HG03575 (cell line): ENCODE results near the gene CKAP5.
"Not testable (repeated sequence)": the region's sequence is repeated elsewhere in the genome, so short reads cannot be mapped to it uniquely, and the experiment has no call there.

ENCODE experiments used
- ATAC-seq: cut with Tn5 transposase; IDR thresholded peaks from one replicate; pipeline ENCODE4 v1.9.1; 2021; ENCODE audit not compliant: unreplicated experiment, insufficient number of reproducible peaks, low FRiP score; ENCODE audit errors: extremely low read depth

Gene CKAP5

GRCh38 chr11:46800177-46800576 lies 45.9 kb downstream of the CKAP5 start:
- ATAC-seq = no peak

- not testable (repeated sequence) for ATAC-seq
Measured at GRCh38 chr11:46799725-46800124, 46.4 kb downstream of the CKAP5 start.

- ATAC-seq = no peak
Measured at GRCh38 chr11:46778416-46778815, 67.7 kb downstream of the CKAP5 start.

GRCh38 chr11:46776878-46777277 lies 69.2 kb downstream of the CKAP5 start:
- no peak for ATAC-seq

GRCh38 chr11:46769636-46770221 lies 76.4 kb downstream of the CKAP5 start:
- no peak for ATAC-seq

- ATAC-seq = no peak
Measured at GRCh38 chr11:46766656-46767055, 79.4 kb downstream of the CKAP5 start.

GRCh38 chr11:46762248-46762647 lies 83.8 kb downstream of the CKAP5 start:
- no peak for ATAC-seq

GRCh38 chr11:46761807-46762206 lies 84.3 kb downstream of the CKAP5 start:
- no peak for ATAC-seq

- ATAC-seq = no peak
Measured at GRCh38 chr11:46760429-46761128, 85.5 kb downstream of the CKAP5 start.

- no peak for ATAC-seq
Measured at GRCh38 chr11:46759196-46759595, 86.9 kb downstream of the CKAP5 start.

GRCh38 chr11:46755962-46756361 lies 90.1 kb downstream of the CKAP5 start:
- ATAC-seq = no peak

GRCh38 chr11:46747150-46747549 lies 98.9 kb downstream of the CKAP5 start:
- ATAC-seq = no peak

GRCh38 chr11:46745995-46746394 lies 100.1 kb downstream of the CKAP5 start:
- no peak for ATAC-seq

GRCh38 chr11:46745328-46745727 lies 100.8 kb downstream of the CKAP5 start:
- ATAC-seq = no peak

- no peak for ATAC-seq
Measured at GRCh38 chr11:46743693-46744339, 102.3 kb downstream of the CKAP5 start.

- ATAC-seq = no peak
Measured at GRCh38 chr11:46743043-46743442, 103.0 kb downstream of the CKAP5 start.

- no peak for ATAC-seq
Measured at GRCh38 chr11:46741600-46742484, 104.2 kb downstream of the CKAP5 start.

GRCh38 chr11:46738887-46739286 lies 107.2 kb downstream of the CKAP5 start:
- no peak for ATAC-seq

- no peak for ATAC-seq
Measured at GRCh38 chr11:46737699-46738098, 108.4 kb downstream of the CKAP5 start.
